ENCODE measurements around the gene ZNF598.

The ZNF598 gene

GRCh38 chr16:1997494-1998359 lies 11.9 kb downstream of the ZNF598 start:
- POLR2A ChIA-PET: interaction anchor here (0.9 to 2.1 kb wide), 4 partner anchors 9 to 34 kb away, joined by 3 to 8 read pairs (median 3); partner anchors contain the start of genes RPS2 and TBL3
- CTCF ChIA-PET: interaction anchor here (0.7 kb wide), 1 partner anchor 15 kb away, joined by 3 read pairs; no protein-coding TSS in a partner anchor
- no peak overlapping the region for H3K27ac ChIP-seq (ENCODE audit: extremely low read depth, low read depth, low read length)
- H3K4me1 ChIP-seq (ENCODE audit: control insufficient read depth, insufficient read depth, low read length): no peaks in the 10 kb centered on the region
- no peak overlapping the region for H3K4me3 ChIP-seq (ENCODE audit: low read depth, low read length)
- peaks cover 0 to 62% of the 10 kb centered on the region in 2 experiments; a peak in 2 of 3 replicates for H3K36me3 ChIP-seq (ENCODE audit: control insufficient read depth in 2 of 2, insufficient read depth in 1 of 2, low read length in 2 of 2)
- TF ChIP-seq ZNF10 (tag by site-specific recombination; IDR thresholded peaks at IDR 0.05) (0 out of 2 replicates have a peak, but pooled peaks have one; percentile 27), ZNF221 (tag by site-specific recombination; IDR thresholded peaks at IDR 0.05; ENCODE audit: borderline replicate concordance) (no peak)
- no peaks in the 10 kb centered on the region for H3K9me3 ChIP-seq (ENCODE audit: control insufficient read depth, insufficient read depth, low read depth, low read length)

DNA sequence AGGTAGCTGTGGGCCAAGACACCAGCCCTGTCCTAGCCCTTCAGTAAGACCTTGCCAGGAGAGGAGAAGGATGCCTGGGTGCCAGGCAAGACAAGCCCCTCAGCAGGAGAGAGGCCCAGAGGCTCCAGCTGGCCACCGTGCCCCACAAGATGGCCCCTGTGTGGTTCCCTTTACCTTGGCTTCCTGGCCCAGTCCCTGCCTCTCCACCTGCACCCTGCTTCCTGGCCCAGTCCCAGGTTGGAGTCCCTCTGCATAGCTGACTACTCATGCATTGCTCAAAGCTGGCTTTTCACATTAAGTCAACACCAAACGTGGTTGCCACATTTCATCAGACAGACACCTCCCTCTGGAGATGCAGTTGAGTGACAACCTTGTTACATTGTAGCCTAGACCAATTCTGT lies 15.9 kb downstream of the ZNF598 start:
- no peaks in the 10 kb centered on the region for H3K9me3 ChIP-seq (ENCODE audit: control insufficient read depth, insufficient read depth, low read depth, low read length)
- no peak overlapping the region for H3K27ac ChIP-seq (ENCODE audit: extremely low read depth, low read depth, low read length)
- POLR2A ChIA-PET: interaction anchor here (0.8 to 1.7 kb wide), 4 partner anchors 10 to 162 kb away, joined by 3 to 6 read pairs (median 4); partner anchors contain the start of genes RPS2 and TRAF7
- 0 out of 2 replicates have a peak, but pooled peaks have one; percentile 6 for TF ChIP-seq PRDM10 (tag by site-specific recombination; IDR thresholded peaks at IDR 0.05)
- TF ChIP-seq, protein P1, sequence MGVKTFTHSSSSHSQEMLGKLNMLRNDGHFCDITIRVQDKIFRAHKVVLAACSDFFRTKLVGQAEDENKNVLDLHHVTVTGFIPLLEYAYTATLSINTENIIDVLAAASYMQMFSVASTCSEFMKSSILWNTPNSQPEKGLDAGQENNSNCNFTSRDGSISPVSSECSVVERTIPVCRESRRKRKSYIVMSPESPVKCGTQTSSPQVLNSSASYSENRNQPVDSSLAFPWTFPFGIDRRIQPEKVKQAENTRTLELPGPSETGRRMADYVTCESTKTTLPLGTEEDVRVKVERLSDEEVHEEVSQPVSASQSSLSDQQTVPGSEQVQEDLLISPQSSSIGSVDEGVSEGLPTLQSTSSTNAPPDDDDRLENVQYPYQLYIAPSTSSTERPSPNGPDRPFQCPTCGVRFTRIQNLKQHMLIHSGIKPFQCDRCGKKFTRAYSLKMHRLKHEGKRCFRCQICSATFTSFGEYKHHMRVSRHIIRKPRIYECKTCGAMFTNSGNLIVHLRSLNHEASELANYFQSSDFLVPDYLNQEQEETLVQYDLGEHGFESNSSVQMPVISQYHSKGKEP (tag by site-specific recombination; IDR thresholded peaks at IDR 0.05): peak; percentile 61; the same call in 1 of the 2 replicates
- no peak for TF ChIP-seq ZNF121 (tag by site-specific recombination; IDR thresholded peaks at IDR 0.05)
- TF ChIP-seq KLF8 (tag by site-specific recombination; IDR thresholded peaks at IDR 0.05): peak; percentile 25; the same call in 1 of the 2 replicates
- H3K4me3 ChIP-seq (ENCODE audit: low read depth, low read length): no peak overlapping the region
- H3K4me1 ChIP-seq (ENCODE audit: control insufficient read depth, insufficient read depth, low read length): peaks cover 3% of the 10 kb centered on the region
- H3K36me3 ChIP-seq (ENCODE audit: control insufficient read depth in 2 of 2, insufficient read depth in 1 of 2, low read length in 2 of 2): peaks cover 0 to 22% of the 10 kb centered on the region in 2 experiments; a peak in 2 of 3 replicates
- CTCF ChIA-PET: interaction anchor here (0.8 to 3.8 kb wide), 3 partner anchors 9 to 22 kb away, joined by 3 to 39 read pairs (median 3); no protein-coding TSS in a partner anchor

- no peak overlapping the region for H3K4me3 ChIP-seq (ENCODE audit: low read depth, low read length)
- CTCF ChIA-PET: interaction anchor here (3.8 kb wide), 1 partner anchor 10 kb away, joined by 39 read pairs; no protein-coding TSS in a partner anchor
Observed at GRCh38 chr16:1992704-1993317, 16.8 kb downstream of the ZNF598 start.

More at GRCh38 chr16:1992704-1993317, 16.8 kb downstream of the ZNF598 start:
- POLR2A ChIA-PET: interaction anchor here (0.9 to 1.5 kb wide), 3 partner anchors 28 to 163 kb away, joined by 5 to 7 read pairs (median 5); partner anchors contain the start of genes RPS2 and TRAF7
- H3K4me1 ChIP-seq (ENCODE audit: control insufficient read depth, insufficient read depth, low read length): peaks cover 3% of the 10 kb centered on the region
- H3K36me3 ChIP-seq (ENCODE audit: control insufficient read depth in 2 of 2, insufficient read depth in 1 of 2, low read length in 2 of 2): peaks cover 0 to 12% of the 10 kb centered on the region in 2 experiments; a peak in 2 of 3 replicates
- no peaks in the 10 kb centered on the region for H3K9me3 ChIP-seq (ENCODE audit: control insufficient read depth, insufficient read depth, low read depth, low read length)
- no peak overlapping the region for H3K27ac ChIP-seq (ENCODE audit: extremely low read depth, low read depth, low read length)
- TF ChIP-seq ZSCAN30 (tag by site-specific recombination; IDR thresholded peaks at IDR 0.05) (no peak), BCL11B (tag by site-specific recombination; IDR thresholded peaks at IDR 0.05; ENCODE audit: low read depth) (peak; percentile 56; the same call in 1 of the 2 replicates)
- TF ChIP-seq, protein P2, sequence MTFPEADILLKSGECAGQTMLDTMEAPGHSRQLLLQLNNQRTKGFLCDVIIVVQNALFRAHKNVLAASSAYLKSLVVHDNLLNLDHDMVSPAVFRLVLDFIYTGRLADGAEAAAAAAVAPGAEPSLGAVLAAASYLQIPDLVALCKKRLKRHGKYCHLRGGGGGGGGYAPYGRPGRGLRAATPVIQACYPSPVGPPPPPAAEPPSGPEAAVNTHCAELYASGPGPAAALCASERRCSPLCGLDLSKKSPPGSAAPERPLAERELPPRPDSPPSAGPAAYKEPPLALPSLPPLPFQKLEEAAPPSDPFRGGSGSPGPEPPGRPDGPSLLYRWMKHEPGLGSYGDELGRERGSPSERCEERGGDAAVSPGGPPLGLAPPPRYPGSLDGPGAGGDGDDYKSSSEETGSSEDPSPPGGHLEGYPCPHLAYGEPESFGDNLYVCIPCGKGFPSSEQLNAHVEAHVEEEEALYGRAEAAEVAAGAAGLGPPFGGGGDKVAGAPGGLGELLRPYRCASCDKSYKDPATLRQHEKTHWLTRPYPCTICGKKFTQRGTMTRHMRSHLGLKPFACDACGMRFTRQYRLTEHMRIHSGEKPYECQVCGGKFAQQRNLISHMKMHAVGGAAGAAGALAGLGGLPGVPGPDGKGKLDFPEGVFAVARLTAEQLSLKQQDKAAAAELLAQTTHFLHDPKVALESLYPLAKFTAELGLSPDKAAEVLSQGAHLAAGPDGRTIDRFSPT (tag by site-specific recombination; IDR thresholded peaks at IDR 0.05): peak; percentile 71; the same call in 1 of the 2 replicates
